ENCODE measurements around the gene RALGAPA2. TPM values are rescaled to one million over a fixed set of nuclear protein-coding genes. Genes with fewer than 3 reads are reported as not detected.

The RALGAPA2 gene
- total and polyA plus RNA-seq, 8 donors = 34.5 to 79.8 (median 43.1) TPM

DNA sequence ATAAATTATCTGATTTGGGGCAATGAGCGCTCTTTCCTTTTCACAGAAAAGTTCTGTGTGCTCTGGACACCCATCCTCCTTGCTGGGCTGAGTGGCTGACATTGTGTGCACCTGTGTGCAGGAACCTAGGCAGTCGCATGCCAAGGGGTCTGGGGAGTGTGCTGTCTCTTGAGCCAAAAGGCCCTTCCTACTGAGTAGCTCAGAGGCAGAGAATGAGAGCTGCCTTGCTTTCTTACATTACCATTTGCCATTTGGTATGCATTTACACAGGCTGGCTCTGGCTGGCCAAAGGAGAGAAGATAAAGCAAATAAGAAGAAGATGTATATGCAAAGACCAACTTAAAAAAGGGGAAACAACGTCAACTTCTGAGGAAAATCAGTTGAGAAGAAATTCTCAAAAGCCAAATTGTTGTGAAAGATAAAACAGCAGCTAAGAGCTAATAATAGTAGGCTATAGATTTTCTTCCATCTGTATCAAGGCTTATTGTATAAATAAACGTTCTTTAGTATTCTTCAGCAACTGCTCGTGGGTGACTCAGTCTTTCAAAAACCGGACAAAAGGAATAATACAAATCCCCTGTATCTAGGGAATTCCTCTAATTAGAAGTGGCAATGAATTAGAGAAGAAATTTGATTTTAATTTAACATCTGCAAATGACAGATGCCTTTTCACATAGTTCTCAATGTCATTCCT, 222.6 kb downstream of the RALGAPA2 start:
- H3K4me1 ChIP-seq = no peaks in the 10 kb centered on the region
- no peak overlapping the region for H3K4me3 ChIP-seq
- TF ChIP-seq, protein P1, sequence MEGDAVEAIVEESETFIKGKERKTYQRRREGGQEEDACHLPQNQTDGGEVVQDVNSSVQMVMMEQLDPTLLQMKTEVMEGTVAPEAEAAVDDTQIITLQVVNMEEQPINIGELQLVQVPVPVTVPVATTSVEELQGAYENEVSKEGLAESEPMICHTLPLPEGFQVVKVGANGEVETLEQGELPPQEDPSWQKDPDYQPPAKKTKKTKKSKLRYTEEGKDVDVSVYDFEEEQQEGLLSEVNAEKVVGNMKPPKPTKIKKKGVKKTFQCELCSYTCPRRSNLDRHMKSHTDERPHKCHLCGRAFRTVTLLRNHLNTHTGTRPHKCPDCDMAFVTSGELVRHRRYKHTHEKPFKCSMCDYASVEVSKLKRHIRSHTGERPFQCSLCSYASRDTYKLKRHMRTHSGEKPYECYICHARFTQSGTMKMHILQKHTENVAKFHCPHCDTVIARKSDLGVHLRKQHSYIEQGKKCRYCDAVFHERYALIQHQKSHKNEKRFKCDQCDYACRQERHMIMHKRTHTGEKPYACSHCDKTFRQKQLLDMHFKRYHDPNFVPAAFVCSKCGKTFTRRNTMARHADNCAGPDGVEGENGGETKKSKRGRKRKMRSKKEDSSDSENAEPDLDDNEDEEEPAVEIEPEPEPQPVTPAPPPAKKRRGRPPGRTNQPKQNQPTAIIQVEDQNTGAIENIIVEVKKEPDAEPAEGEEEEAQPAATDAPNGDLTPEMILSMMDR (IDR thresholded peaks at IDR 0.05) = no peak
- no peaks in the 10 kb centered on the region for H3K9me3 ChIP-seq
- ATAC-seq (no peak), DNase-seq (no peak)
- no peaks in the 10 kb centered on the region for H3K27me3 ChIP-seq
- peaks cover 0 to 92% of the 10 kb centered on the region in 2 donors for H3K36me3 ChIP-seq
- H3K27ac ChIP-seq = no peak overlapping the region
- intact Hi-C loops (cut with DNase I) = no loop called here

DNA sequence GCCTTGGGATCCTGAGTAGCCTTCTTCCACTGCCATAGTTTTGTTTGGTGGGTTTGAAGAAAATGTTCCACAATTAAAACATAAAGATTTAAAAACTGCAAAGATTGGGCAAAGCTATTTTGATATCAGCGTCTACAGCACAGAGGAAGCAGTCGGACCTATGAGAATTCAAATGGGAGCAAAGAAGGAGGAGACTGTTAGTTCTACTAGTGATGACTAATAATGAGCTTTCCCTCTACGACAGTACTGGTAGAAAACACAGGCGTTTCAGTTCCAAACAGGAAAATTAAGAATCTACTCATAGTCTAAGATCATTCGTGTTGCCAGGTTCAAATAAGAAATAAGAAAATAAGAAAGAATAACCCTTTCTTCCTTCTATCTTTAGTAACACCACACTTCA, 223.4 kb downstream of the RALGAPA2 start:
- Histone ChIP-seq H3K4me3 (no peak overlapping the region), H3K27ac (no peak overlapping the region), H3K36me3 (peaks cover 0 to 92% of the 10 kb centered on the region in 2 donors), H3K4me1 (no peaks in the 10 kb centered on the region), H3K9me3 (no peaks in the 10 kb centered on the region), H3K27me3 (no peaks in the 10 kb centered on the region)
- TF ChIP-seq, protein P1 (IDR thresholded peaks at IDR 0.05) = no peak
- DNase-seq (no peak), ATAC-seq (no peak)
- intact Hi-C loops (cut with DNase I) = no loop called here

DNA sequence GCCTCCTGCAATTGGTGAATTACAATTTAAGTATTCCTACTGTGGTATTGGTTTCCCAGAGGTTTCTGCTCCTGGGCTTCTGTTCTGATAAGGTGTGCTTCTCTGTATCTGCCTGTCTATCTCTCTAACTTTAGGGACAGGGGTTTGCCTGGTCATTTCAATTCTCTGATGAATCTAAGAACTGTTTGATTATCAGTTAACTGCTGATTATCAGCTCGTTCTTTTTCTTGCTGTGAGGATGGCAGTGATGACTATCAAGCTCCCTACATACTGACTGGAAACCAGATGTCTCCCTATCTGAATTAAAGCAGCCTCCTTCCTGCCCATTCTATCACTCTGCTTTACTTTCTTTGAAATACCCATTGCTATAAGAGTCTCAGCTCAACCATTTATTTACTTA, 224.1 kb downstream of the RALGAPA2 start:
- TF ChIP-seq, protein P1 (IDR thresholded peaks at IDR 0.05) = no peak
- Histone ChIP-seq H3K27me3 (no peaks in the 10 kb centered on the region), H3K36me3 (peaks cover 0 to 92% of the 10 kb centered on the region in 2 donors), H3K9me3 (no peaks in the 10 kb centered on the region), H3K27ac (no peak overlapping the region), H3K4me1 (no peaks in the 10 kb centered on the region), H3K4me3 (no peak overlapping the region)
- ATAC-seq (no peak), DNase-seq (no peak)
- intact Hi-C loops (cut with DNase I) = no loop called here

DNA sequence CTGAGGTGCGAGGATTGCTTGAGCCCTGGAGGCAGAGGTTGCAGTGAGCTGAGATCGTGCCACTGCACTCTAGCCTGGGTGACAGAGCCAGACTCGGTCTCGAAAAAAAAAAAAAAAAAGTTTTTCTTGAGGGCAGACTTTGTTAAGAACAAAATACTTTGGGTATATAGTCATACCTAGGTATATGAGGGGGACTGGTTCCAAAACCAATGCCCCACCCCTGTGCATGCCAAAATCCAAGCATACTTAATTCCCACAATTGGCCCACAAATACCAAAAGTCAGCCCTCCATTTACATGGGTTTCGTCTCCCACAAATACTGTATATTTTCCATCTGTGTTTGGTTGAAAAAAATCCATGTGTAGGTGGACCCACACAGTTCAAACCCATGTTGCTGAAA, 224.6 kb downstream of the RALGAPA2 start:
- H3K27me3 ChIP-seq = no peaks in the 10 kb centered on the region
- H3K4me1 ChIP-seq = no peaks in the 10 kb centered on the region
- H3K9me3 ChIP-seq = no peaks in the 10 kb centered on the region
- peaks cover 0 to 92% of the 10 kb centered on the region in 2 donors for H3K36me3 ChIP-seq
- H3K27ac ChIP-seq = no peak overlapping the region
- ATAC-seq (no peak), DNase-seq (no peak)
- intact Hi-C loops (cut with DNase I) = no loop called here
- TF ChIP-seq, protein P1 (IDR thresholded peaks at IDR 0.05) = no peak
- no peak overlapping the region for H3K4me3 ChIP-seq

DNA sequence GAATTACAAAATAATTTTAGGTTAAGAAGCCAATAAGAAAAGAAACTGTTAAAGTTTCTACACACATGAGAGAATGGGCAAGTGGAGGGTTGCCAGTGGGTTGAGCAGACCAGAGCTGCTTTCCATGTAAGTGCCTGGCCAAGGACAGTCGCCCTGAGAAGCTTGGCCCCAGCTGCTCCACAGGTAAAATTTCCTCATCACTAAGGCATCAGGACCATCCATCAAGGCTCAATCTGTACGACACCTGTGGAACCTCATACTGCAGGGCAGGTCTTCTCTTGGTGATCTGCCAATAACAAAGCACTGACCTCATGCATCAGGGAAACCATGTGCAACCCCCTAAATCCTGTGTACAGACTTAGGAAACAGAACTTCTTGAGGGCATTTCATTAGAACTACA, 229.1 kb downstream of the RALGAPA2 start:
- H3K9me3 ChIP-seq = no peaks in the 10 kb centered on the region
- no peak overlapping the region for H3K4me3 ChIP-seq
- H3K27ac ChIP-seq = no peak overlapping the region
- ATAC-seq = no peak
- TF ChIP-seq, protein P1 (IDR thresholded peaks at IDR 0.05) = no peak
- H3K36me3 ChIP-seq = peaks cover 0 to 74% of the 10 kb centered on the region in 2 donors
- intact Hi-C loops (cut with DNase I) = no loop called here
- H3K4me1 ChIP-seq = peaks cover 0 to 4% of the 10 kb centered on the region in 2 donors
- H3K27me3 ChIP-seq = no peaks in the 10 kb centered on the region
- DNase-seq = no peak
